Stimulated activated CD8-positive, alpha-beta memory T cell treated with anti-CD3 and anti-CD28 coated beads, Interleukin-15, amount 100 ng/mL, for 24 hours (primary cell): ENCODE data around the gene DAPK2.
"Not testable (repeated sequence)": the region's sequence is repeated elsewhere in the genome, so short reads cannot be mapped to it uniquely, and the experiment has no call there.

ENCODE experiments used
- DNase-seq: peaks from one replicate; pipeline ENCODE4 v3.0.0-alpha.2; 2020; ENCODE audit warnings: low read depth

The DAPK2 gene

GRCh38 chr15:64053674-64054073, 7.4 kb upstream of the DAPK2 start:
- not testable (repeated sequence) for DNase-seq

DNA sequence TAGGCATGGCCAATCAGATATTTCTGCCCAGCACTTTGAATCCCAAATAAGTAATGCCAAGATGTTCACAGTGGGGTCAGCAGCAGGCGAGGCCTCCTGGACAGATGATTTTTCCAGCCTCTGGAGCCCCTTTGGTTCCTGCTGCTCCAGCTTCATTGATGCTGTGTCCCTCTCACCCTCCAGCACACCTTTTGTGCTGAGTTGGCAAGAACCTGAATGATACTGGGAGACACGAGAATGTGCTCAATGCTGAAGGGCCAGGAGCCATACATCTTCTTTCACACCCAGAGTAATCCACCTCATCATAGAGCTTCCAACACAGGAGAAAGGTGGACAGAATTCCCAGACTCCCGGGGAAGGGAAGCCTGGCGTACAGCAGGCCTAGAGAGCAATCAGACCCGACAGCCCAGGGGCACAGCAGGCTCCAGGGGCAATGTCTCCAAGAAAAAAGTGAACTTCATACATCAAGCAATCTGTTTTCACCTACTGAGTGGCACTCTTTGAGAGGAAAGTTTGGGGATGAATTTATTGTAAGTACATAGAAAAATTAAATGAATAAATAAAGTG, 6.7 kb upstream of the DAPK2 start:
- DNase-seq: no peak

DNA sequence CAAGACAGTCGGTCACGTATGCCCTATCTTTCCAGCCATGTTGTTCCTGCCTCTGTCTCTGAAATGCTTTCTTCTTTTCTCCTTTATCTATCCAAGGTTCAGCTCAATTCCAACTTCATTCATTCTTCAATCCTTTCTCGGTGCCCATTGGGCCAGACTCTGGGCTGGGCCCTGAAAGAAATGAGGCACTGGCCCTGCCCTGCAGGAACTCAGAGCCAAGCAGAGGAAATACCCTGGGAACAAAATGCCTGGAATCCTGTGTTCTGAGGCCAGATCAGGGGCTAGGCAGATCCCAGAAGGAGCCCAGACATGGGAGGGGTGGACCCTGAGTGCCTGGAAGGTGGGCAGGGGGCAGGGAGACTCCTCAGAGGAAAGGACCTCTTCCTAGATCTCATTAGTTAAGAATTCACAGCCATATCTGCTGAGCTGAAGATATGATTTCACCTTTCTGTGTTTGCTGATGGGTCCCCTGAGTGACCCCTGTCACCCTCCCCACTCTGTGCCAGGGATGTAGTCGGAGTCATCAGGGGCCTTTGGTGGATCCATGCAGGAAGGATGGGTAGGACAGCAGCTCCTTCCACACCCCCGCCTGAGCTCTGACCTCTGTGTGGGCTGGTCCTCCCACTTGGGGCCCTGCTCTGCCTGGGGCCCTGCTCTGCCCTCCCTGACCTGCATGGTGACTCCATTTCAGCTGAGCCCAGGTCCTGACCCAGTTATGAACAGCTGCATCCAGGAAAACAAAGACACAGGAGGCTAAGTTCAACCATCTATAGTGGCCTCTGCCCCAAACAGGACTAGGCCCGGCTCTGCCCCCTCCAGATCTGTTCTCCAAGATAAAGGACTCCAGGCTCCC, 5.3 kb upstream of the DAPK2 start:
- no peak for DNase-seq

DNA sequence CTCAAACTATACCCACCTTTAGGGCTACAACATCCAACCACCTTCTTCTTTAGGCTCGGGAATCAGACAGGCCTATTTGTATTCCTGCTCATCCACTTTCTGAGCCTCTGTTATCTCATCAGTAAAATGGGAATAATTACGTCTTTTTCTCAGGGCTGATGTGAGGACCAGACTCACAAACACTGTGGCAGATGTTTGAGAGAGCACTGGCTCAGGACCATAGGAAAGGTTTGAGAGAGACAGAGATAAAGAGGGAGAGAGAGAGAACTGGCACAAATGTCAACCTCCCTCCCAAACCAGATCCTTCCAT, 4.8 kb upstream of the DAPK2 start:
- no peak for DNase-seq

DNA sequence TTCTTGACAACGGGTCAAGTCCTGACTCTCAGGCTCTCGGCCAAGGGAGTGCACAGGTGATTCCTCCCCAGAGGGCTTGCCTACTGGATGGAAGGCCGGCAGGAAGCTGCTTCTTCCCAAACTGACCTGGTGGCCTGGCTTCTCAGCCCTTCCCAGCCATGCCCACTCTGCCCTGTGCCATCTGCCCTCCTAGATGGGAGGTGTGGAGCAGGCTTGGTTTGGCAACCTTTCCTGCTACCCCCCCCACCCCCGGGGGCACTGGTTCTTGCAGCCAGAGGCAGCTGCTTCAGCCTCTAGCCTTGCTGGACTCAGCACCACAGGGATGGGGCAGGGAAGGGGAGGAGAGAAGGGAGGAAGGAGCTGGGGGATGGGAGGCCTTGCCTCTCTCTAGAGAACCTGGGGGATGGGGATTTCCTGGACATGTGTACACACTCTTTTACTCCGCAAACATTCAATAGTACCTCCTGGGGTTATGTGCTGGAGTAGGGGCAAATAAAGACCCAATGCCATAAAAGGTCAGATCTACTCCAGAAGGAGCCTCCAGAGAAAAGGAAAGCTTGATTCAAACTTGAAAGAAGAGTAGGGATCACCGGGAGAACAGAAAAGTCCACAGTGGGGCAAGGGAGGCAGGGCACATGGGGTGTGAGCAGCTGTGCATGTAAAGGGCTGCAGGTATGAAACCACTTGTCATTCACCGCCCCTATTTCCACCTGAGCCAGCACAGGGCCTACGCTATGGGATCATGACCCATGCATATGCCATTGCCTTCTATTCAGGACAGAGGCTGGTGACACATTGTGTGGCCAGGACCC, 4.2 kb upstream of the DAPK2 start:
- DNase-seq: no peak

DNA sequence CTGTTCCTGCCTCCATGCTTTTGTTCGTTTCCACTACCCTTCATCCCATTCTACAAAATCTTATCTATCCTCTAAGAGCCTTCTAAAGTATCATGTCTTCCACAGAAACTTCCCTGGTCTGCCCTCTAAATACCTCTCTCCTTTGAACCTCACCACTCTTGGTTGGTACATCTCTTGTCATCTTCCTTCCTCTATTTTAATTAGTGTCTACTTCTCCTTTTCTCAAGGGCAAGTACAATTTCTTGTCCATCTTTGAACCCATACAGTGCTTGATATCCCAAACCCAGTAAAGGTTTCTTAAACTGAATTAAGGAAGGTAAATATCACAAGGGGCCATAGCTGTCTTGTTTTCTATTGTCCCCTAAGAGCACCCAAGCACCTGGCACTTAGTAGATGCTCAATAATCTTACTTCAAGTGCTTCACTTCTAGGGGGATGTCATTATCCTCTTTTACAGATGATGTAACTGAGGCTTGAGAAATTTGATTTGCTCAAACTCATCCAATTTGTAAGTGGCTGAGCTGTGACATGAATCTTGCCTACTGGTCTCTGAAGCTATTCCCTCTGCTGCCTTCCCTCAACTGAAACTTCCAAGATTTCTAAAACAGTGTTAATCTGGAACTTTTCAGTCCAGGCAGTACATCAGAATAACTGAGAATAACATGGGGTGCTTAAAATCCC, 2.6 kb upstream of the DAPK2 start:
- DNase-seq: no peak

GRCh38 chr15:64045774-64046420, 388 bp downstream of the DAPK2 start:
- no peak for DNase-seq

GRCh38 chr15:64045101-64045435, 1.2 kb downstream of the DAPK2 start:
- no peak for DNase-seq

- DNase-seq: no peak
Measured at GRCh38 chr15:64044300-64045100, 1.8 kb downstream of the DAPK2 start.

- no peak for DNase-seq
Measured at GRCh38 chr15:64038878-64039610, 7.2 kb downstream of the DAPK2 start.

- DNase-seq: no peak
Measured at GRCh38 chr15:64037966-64038365, 8.3 kb downstream of the DAPK2 start.

DNA sequence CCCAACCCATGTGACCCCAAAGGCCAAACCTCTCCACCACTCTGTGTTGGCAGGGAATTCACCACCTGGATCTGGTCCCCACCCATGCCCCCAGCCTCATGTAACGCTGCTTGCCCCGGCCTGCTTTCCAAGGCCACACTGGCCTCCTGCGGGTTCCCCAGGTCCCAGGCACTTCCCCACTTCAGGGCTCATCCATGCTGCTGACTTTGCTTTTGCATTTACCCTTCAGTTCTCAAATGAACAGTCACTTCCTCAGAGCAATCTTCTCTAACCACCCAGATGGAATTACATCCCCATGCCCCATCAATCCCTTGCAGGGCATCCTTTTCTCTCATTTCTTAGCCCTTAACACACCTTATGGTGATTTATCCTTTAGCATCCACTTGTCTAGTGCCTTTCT, 9.2 kb downstream of the DAPK2 start:
- DNase-seq: no peak

DNA sequence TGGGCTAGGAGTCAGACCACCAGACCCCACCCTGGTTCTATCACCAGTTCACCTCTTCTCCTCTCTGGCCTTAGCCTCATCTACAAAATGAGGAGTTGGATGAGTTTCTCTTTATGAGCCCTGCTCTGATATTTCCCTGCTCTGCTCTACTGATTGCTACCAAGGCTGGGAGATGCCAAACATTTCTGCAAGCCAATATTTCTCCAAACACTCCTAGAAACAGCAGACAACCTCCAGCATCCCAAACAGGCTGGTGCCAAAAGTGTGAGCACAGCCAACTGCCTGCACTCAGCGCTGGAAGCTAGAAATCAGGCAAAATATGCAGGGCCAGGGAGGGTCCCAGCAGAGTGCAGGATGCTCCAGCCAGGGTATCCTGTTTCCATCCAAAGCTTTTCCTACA, 10.8 kb downstream of the DAPK2 start:
- no peak for DNase-seq

DNA sequence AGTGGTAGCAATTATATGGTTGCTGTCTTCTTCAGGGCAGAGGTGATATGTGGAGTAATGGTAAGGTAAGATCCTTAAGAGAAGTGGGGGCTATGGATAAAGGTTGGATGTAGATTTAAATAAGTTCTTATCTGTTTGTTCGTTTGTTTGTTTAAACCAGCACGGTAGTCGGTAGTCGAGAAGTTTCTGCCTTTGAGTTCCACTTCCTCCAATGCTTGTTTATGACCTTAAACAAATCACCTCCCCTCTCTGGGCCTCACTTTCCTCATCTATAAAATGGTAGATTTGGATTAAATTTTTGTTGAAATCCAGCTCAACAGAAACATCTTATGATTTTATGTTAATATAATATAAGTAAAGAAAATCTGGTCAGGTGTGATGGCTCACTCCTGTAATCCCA, 11.8 kb downstream of the DAPK2 start:
- DNase-seq: no peak

- no peak for DNase-seq
Measured at GRCh38 chr15:64032329-64032728, 14.0 kb downstream of the DAPK2 start.

DNA sequence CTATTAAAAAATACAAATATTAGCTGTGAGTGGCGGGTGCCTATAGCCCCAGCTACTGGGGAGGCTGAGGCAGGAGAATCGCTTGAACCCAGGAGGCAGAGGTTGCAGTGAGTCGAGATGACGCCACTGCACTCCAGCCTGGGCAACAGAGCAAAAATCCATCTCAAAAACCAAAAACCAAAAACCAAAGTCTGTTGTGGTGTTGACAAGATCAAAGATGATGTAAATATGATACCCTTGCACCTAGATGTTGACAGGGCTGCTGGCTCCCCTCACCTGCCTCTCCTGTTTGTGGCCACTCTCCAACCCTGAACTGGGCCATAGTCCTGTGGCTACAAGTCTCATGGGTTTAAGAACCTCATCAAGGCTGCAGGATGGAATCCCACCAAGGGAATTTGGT, 16.2 kb downstream of the DAPK2 start:
- DNase-seq: no peak

- no peak for DNase-seq
Measured at GRCh38 chr15:64029633-64030032, 16.7 kb downstream of the DAPK2 start.

DNA sequence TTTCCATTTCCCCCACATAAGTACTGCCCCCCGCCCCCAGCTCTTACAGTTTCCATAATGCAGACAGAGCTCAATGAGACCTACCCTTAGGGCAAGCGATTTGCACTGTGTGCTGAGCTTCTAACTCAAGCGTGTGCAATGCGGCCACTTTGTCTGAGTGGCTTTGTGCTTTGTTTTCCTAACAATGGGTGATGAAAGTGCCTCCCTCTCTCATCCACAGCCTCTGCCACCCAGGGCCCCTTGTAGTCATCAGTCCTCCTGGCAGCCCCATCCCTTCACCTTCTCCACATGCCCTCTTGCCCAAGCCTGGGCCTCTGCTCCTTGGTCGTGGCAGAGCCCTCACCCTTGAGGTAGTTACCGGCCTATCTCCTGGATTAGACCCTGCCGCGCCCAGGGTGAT, 17.2 kb downstream of the DAPK2 start:
- DNase-seq: no peak

DNA sequence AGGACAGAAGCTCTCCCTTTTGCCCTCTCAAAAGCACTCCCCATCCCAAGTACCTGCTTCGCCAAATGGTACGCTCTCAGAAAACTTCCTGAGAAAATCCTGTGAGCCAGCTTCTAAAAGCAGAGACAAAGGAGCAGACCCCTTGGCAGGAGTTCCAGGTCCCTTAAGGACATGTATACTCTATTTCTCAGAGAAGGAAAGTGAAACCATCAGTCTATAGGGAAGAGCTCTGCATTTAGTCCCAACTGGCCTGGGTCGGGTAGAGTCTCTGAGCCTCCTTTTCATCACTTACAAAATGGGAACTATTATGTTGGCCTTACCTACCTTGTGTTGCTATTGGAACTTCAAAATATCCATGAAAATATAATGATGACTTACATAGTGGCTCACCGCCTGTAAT, 19.7 kb downstream of the DAPK2 start:
- no peak for DNase-seq

GRCh38 chr15:64024172-64025050, 21.9 kb downstream of the DAPK2 start:
- DNase-seq: no peak
